Measurements from ENCODE around the gene PLEKHB2. TPM values are rescaled to one million over a fixed set of nuclear protein-coding genes. Genes with fewer than 3 reads are reported as not detected.
A peak's percentile ranks its signal among the peaks of the same experiment; 100 is the strongest.

Gene PLEKHB2
- total RNA-seq, 1 donor from 2014 or later: 57.7 TPM

DNA sequence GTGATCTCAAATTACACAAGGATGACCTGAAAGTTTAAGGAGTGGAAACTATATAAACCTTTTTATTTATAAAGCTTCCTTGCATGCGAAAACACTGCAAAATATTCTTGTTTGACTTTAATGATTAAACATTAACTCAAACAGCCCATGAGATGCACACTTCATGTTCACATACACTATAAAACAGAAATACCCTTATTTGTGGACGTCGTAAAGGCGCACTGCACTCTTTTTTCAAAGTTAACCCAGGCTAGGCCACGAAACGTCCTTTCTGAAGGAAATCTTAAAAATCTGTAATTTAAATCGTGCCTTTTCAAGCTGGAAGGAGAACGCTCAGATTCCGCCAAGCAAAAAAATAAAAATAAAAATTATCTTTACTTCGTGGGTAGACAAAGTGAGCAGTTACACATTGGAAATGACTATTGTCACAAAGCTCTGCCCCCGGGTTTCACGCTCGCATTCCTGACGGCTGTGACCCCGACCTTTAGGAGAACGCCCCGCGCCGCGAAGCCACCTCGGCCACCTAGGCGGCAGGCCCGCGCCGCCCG, 12.6 kb upstream of the PLEKHB2 start:
- DNase-seq (ENCODE audit: low spot score): no peak
- peak overlapping the region; percentile 72 for H3K4me3 Mint-ChIP-seq (ENCODE audit: unreplicated experiment)

DNA sequence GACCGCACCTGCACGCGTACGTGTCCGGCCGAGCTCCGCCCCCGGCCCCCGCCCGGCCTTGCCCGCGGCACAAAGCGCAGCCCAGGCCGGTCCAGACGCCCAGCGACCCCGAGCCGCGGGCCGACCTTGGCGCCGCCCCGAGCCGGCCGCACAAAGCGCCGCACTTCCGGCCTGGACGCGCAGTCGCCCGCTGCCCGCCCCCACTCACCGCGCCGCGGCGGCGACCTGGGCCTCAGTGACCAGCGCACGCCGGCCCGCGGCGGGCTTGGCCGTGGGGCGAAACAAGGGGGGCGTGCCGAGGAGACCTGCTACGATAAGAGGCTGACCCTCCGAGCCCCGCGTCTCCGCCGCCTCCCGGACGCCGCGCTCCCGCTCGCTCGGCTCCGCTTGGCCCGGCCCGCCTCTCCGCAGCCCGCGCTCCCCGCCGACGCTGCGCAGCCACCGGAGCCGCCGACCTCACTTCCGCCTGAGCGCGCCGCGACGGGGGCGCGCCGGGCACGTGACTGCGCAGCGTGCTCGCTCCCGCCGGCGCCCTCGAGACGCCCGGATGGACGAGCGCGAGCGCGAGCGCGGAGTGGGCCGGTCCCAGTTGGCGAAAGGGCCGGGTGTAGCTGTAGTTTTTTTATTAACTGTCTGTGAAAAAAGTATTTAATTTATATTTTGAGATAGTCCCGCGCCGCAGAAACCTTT, 12.0 kb upstream of the PLEKHB2 start, which contains the start of gene FAM168B:
TSS of gene FAM168B (minus strand) at position 455 of the 690 bp plus-strand sequence. CDS start 10,814 bp downstream, outside the sequence.
- Mint-ChIP-seq H3K9me3 (ENCODE audit: low read depth) (no peaks in the 10 kb centered on the region), H3K4me1 (ENCODE audit: low read depth) (peaks cover 23% of the 10 kb centered on the region), H3K4me3 (ENCODE audit: unreplicated experiment) (peak within 1 kb of the TSS; percentile 92), H3K27ac (ENCODE audit: unreplicated experiment) (peak within 1 kb of the TSS; percentile 96), H3K36me3 (ENCODE audit: low read depth) (no peaks in the 10 kb centered on the region), H3K27me3 (ENCODE audit: low read depth) (no peaks in the 10 kb centered on the region)
- TF ChIP-seq, protein P1, sequence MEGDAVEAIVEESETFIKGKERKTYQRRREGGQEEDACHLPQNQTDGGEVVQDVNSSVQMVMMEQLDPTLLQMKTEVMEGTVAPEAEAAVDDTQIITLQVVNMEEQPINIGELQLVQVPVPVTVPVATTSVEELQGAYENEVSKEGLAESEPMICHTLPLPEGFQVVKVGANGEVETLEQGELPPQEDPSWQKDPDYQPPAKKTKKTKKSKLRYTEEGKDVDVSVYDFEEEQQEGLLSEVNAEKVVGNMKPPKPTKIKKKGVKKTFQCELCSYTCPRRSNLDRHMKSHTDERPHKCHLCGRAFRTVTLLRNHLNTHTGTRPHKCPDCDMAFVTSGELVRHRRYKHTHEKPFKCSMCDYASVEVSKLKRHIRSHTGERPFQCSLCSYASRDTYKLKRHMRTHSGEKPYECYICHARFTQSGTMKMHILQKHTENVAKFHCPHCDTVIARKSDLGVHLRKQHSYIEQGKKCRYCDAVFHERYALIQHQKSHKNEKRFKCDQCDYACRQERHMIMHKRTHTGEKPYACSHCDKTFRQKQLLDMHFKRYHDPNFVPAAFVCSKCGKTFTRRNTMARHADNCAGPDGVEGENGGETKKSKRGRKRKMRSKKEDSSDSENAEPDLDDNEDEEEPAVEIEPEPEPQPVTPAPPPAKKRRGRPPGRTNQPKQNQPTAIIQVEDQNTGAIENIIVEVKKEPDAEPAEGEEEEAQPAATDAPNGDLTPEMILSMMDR (IDR thresholded peaks at IDR 0.05): no peak
- peak; percentile 94 for DNase-seq (ENCODE audit: low spot score)

More for the DNA sequence above, 12.6 kb upstream of the PLEKHB2 start:
- TF ChIP-seq, protein P1 (IDR thresholded peaks at IDR 0.05): no peak
- Mint-ChIP-seq H3K27ac (ENCODE audit: unreplicated experiment) (peak overlapping the region; percentile 87), H3K36me3 (ENCODE audit: low read depth) (no peaks in the 10 kb centered on the region), H3K27me3 (ENCODE audit: low read depth) (no peaks in the 10 kb centered on the region), H3K9me3 (ENCODE audit: low read depth) (no peaks in the 10 kb centered on the region), H3K4me1 (ENCODE audit: low read depth) (peaks cover 23% of the 10 kb centered on the region)

DNA sequence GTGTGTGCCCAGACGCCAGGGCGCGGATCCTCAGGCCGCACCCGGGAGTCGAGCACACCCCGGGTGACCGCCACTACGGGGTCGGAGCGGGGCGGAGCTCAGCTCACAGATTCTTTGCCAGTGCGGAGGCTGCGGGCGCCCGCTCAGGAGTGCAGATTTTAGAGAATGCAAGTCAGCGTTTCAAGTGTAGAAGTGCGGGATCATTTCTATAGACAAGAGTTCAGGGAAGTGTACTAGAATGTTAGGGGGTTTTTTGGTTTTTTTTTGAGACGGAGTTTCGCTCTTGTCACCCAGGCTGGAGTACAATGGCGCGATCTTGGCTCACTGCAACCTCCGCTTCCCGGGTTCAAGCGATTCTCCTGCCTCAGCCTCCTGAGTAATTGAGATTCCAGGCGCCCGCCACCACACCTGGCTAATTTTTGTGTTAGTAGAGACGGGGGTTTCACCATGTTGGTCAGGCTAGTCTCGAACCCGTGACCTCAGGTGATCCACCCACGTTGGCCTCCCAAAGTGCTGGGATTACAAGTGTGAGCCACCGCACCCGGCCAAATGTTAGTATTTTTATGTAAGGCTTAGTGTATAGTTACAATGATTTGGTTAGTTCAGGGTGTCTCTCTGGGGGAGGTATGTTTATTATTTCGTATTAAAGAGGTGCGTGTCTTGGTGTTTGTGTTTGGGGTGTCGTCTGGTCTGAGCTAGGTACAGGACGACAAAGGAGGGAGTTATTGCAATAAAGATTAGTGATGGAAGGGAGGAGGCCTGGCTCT, 11.3 kb upstream of the PLEKHB2 start:
- Mint-ChIP-seq H3K27me3 (ENCODE audit: low read depth) (no peaks in the 10 kb centered on the region), H3K27ac (ENCODE audit: unreplicated experiment) (peak overlapping the region; percentile 96), H3K9me3 (ENCODE audit: low read depth) (no peaks in the 10 kb centered on the region), H3K36me3 (ENCODE audit: low read depth) (no peaks in the 10 kb centered on the region), H3K4me3 (ENCODE audit: unreplicated experiment) (peak overlapping the region; percentile 92), H3K4me1 (ENCODE audit: low read depth) (peaks cover 23% of the 10 kb centered on the region)
- TF ChIP-seq, protein P1 (IDR thresholded peaks at IDR 0.05): no peak
- no peak for DNase-seq (ENCODE audit: low spot score)

DNA sequence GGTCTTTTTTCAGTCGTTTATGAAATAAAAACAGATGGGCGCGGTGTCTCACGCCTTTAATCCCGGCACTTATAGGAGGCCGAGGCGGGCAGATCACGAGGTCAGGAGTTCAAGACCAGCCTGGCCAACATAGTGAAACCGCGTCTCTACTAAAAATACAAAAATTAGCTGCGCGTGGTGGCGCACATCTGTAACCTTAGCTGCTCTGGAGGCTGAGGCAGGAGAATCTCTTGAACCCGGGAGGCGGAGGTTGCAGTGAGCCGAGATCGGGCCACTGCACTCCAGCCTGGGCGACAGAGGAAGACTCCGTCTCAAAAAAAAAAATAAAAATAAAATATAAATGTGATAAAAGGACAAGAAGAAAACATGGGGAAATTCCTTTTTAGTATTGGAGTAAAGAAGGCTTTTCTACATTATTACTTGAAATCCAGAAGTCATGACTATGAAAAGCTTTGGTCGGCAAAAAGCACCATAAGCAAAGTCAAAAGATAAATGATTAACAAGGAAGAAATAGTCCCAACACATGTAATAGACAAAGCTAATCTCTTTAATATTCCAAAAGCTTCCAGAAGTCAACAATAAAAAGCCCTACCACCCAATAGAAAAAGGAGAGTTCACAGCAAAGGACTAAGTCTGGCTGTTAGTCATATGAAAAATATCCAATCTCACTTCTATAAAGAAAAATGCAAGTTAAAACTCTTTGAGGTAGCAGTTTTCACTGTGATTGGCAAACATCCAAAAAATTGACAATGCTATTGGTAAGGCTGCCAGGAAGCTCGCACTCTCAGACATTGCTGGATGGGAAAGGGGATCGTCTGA, 10.5 kb upstream of the PLEKHB2 start:
- no peak overlapping the region for H3K27ac Mint-ChIP-seq (ENCODE audit: unreplicated experiment)
- TF ChIP-seq, protein P1 (IDR thresholded peaks at IDR 0.05): no peak
- H3K36me3 Mint-ChIP-seq (ENCODE audit: low read depth): no peaks in the 10 kb centered on the region
- peaks cover 23% of the 10 kb centered on the region for H3K4me1 Mint-ChIP-seq (ENCODE audit: low read depth)
- H3K9me3 Mint-ChIP-seq (ENCODE audit: low read depth): no peaks in the 10 kb centered on the region
- H3K27me3 Mint-ChIP-seq (ENCODE audit: low read depth): no peaks in the 10 kb centered on the region
- peak overlapping the region; percentile 92 for H3K4me3 Mint-ChIP-seq (ENCODE audit: unreplicated experiment)
- no peak for DNase-seq (ENCODE audit: low spot score)

Measured in chondrocyte (in vitro differentiated cells).